Measurements from ENCODE around the gene UVRAG. TPM values are rescaled to one million over a fixed set of nuclear protein-coding genes. Genes with fewer than 3 reads are reported as not detected.

UVRAG gene
- total RNA-seq, 1 experiment from 2014 or later, result 52.7 TPM

- Histone ChIP-seq H3K4me2 (ENCODE audit: low read depth, low read length, poor library complexity, severe bottlenecking) (no peak overlapping the region), H3K9ac (ENCODE audit: low read length) (no peak overlapping the region), H3K36me3 (ENCODE audit: insufficient read depth, low read length) (peaks cover 10% of the 10 kb centered on the region; the same call in 1 of the 2 replicates)
Observed at GRCh38 chr11:76030286-76030685, 215.3 kb downstream of the UVRAG start.

DNA sequence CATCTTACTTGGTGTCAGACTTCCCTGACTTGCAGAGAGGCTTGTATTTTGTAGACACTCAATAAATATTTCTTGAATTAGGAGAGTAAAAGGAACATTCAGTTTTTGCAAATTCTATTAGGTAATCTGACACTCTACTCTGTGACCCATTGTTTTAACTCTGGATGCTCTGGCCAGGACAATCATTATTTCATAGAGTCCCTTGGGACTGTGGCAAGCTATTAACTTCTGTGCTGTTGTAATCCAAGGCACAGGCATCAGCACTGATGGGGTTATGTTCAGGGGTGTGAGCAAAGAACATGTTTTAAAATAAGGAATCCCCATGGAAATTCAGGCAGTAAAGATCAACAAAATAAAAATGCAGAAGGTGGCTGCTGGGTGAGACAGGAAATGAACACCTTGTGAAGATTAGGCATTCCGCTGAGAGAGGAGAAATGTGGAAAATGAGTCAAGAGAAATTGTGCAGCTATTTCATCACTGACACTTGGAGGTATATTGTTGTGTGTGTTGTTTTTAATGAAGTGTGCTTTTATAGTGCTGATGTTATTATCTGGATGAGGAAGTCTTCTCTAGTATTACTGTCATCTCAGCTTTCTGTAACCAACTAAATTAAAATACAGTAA, 216.1 kb downstream of the UVRAG start:
- H4K20me1 ChIP-seq (ENCODE audit: insufficient read depth, low read depth, low read length), result no peaks in the 10 kb centered on the region
- H3K9ac ChIP-seq (ENCODE audit: low read length), result no peak overlapping the region
- no peak overlapping the region for H2AFZ ChIP-seq (ENCODE audit: low read length)
- no peak for DNase-seq
- H3K9me3 ChIP-seq (ENCODE audit: low read length), result no peaks in the 10 kb centered on the region
- H3K36me3 ChIP-seq (ENCODE audit: insufficient read depth, low read length), result peaks cover 10% of the 10 kb centered on the region; the same call in 1 of the 2 replicates
- H3K4me2 ChIP-seq (ENCODE audit: low read depth, low read length, poor library complexity, severe bottlenecking), result no peak overlapping the region
- H3K4me3 ChIP-seq (ENCODE audit: low read length), result no peak overlapping the region
- H3K4me1 ChIP-seq (ENCODE audit: low read length), result peaks cover 36% of the 10 kb centered on the region
- H3K79me2 ChIP-seq (ENCODE audit: low read length), result peaks cover 52% of the 10 kb centered on the region
- H3K27me3 ChIP-seq (ENCODE audit: low read length), result no peaks in the 10 kb centered on the region
- H3K27ac ChIP-seq (ENCODE audit: low read length), result no peak overlapping the region; the same call in 1 of the 2 replicates
- H3K9me2 ChIP-seq (replicated peaks; ENCODE audit: insufficient read depth, low read length), result no peaks in the 10 kb centered on the region

More at GRCh38 chr11:76030286-76030685, 215.3 kb downstream of the UVRAG start:
- H3K9me3 ChIP-seq (ENCODE audit: low read length), result no peaks in the 10 kb centered on the region
- H3K27me3 ChIP-seq (ENCODE audit: low read length), result no peaks in the 10 kb centered on the region
- no peak for DNase-seq
- no peaks in the 10 kb centered on the region for H3K9me2 ChIP-seq (replicated peaks; ENCODE audit: insufficient read depth, low read length)
- H2AFZ ChIP-seq (ENCODE audit: low read length), result no peak overlapping the region
- peaks cover 56% of the 10 kb centered on the region for H3K79me2 ChIP-seq (ENCODE audit: low read length)
- no peak overlapping the region for H3K27ac ChIP-seq (ENCODE audit: low read length)
- no peaks in the 10 kb centered on the region for H4K20me1 ChIP-seq (ENCODE audit: insufficient read depth, low read depth, low read length)
- peaks cover 36% of the 10 kb centered on the region for H3K4me1 ChIP-seq (ENCODE audit: low read length)
- H3K4me3 ChIP-seq (ENCODE audit: low read length), result no peak overlapping the region

GRCh38 chr11:76033699-76034098, 218.7 kb downstream of the UVRAG start:
- Histone ChIP-seq H3K36me3 (ENCODE audit: insufficient read depth, low read length) (peaks cover 7% of the 10 kb centered on the region; the same call in 1 of the 2 replicates), H3K9me2 (replicated peaks; ENCODE audit: insufficient read depth, low read length) (no peaks in the 10 kb centered on the region), H3K4me3 (ENCODE audit: low read length) (no peak overlapping the region), H3K9ac (ENCODE audit: low read length) (no peak overlapping the region), H3K4me1 (ENCODE audit: low read length) (peaks cover 36% of the 10 kb centered on the region), H3K4me2 (ENCODE audit: low read depth, low read length, poor library complexity, severe bottlenecking) (no peak overlapping the region), H4K20me1 (ENCODE audit: insufficient read depth, low read depth, low read length) (no peaks in the 10 kb centered on the region), H3K27me3 (ENCODE audit: low read length) (no peaks in the 10 kb centered on the region), H3K9me3 (ENCODE audit: low read length) (no peaks in the 10 kb centered on the region), H3K27ac (ENCODE audit: low read length) (peak overlapping the region; percentile 57), H3K79me2 (ENCODE audit: low read length) (peaks cover 50% of the 10 kb centered on the region), H2AFZ (ENCODE audit: low read length) (no peak overlapping the region)
- DNase-seq, result peak; percentile 73

- H3K36me3 ChIP-seq (ENCODE audit: insufficient read depth, low read length), result peaks cover 3% of the 10 kb centered on the region; the same call in 1 of the 2 replicates
Observed at GRCh38 chr11:76035020-76035419, 220.0 kb downstream of the UVRAG start.

GRCh38 chr11:76038608-76039007, 223.6 kb downstream of the UVRAG start:
- no peaks in the 10 kb centered on the region for H3K9me3 ChIP-seq (ENCODE audit: low read length)
- H3K79me2 ChIP-seq (ENCODE audit: low read length), result peaks cover 27% of the 10 kb centered on the region
- DNase-seq, result no peak
- H3K36me3 ChIP-seq (ENCODE audit: insufficient read depth, low read length), result no peaks in the 10 kb centered on the region
- no peaks in the 10 kb centered on the region for H3K27me3 ChIP-seq (ENCODE audit: low read length)
- no peak overlapping the region for H3K9ac ChIP-seq (ENCODE audit: low read length)
- H3K4me2 ChIP-seq (ENCODE audit: low read depth, low read length, poor library complexity, severe bottlenecking), result no peak overlapping the region
- no peaks in the 10 kb centered on the region for H3K9me2 ChIP-seq (replicated peaks; ENCODE audit: insufficient read depth, low read length)
- H3K4me1 ChIP-seq (ENCODE audit: low read length), result peaks cover 2% of the 10 kb centered on the region
- no peak overlapping the region for H3K27ac ChIP-seq (ENCODE audit: low read length)
- H3K4me3 ChIP-seq (ENCODE audit: low read length), result no peak overlapping the region
- H4K20me1 ChIP-seq (ENCODE audit: insufficient read depth, low read depth, low read length), result no peaks in the 10 kb centered on the region
- no peak overlapping the region for H2AFZ ChIP-seq (ENCODE audit: low read length)

More at GRCh38 chr11:76035020-76035419, 220.0 kb downstream of the UVRAG start:
- DNase-seq, result no peak
- Histone ChIP-seq H3K9me3 (ENCODE audit: low read length) (no peaks in the 10 kb centered on the region), H3K79me2 (ENCODE audit: low read length) (peaks cover 46% of the 10 kb centered on the region), H3K9ac (ENCODE audit: low read length) (no peak overlapping the region), H3K27me3 (ENCODE audit: low read length) (no peaks in the 10 kb centered on the region), H3K4me3 (ENCODE audit: low read length) (no peak overlapping the region), H3K9me2 (replicated peaks; ENCODE audit: insufficient read depth, low read length) (no peaks in the 10 kb centered on the region), H3K4me1 (ENCODE audit: low read length) (peaks cover 30% of the 10 kb centered on the region), H4K20me1 (ENCODE audit: insufficient read depth, low read depth, low read length) (no peaks in the 10 kb centered on the region), H3K27ac (ENCODE audit: low read length) (no peak overlapping the region), H2AFZ (ENCODE audit: low read length) (no peak overlapping the region), H3K4me2 (ENCODE audit: low read depth, low read length, poor library complexity, severe bottlenecking) (no peak overlapping the region)

DNA sequence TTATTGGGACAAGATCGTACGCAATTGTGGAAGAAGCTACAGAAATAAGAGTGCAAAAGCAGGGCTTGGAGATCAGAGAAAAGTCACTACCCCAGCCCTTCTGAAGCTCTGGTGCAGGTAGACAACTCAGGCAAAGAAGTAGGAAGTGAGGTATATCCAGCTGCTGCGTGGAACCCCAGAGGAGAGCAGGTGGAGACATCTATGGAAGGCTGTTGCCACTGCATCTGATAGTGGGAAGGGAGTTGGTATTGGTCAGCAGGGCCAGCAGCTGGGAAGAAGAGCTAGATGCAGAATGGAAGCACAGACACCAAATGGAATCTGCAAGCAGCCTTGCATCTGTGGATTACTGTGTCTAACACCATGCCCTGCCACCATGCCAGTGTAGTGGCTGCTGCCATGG, 226.2 kb downstream of the UVRAG start:
- H3K9me3 ChIP-seq (ENCODE audit: low read length), result no peaks in the 10 kb centered on the region
- no peaks in the 10 kb centered on the region for H4K20me1 ChIP-seq (ENCODE audit: insufficient read depth, low read depth, low read length)
- peaks cover 11% of the 10 kb centered on the region for H3K79me2 ChIP-seq (ENCODE audit: low read length)
- no peak for DNase-seq
- no peak overlapping the region for H3K4me2 ChIP-seq (ENCODE audit: low read depth, low read length, poor library complexity, severe bottlenecking)
- H3K27ac ChIP-seq (ENCODE audit: low read length), result no peak overlapping the region
- no peak overlapping the region for H3K4me3 ChIP-seq (ENCODE audit: low read length)
- H2AFZ ChIP-seq (ENCODE audit: low read length), result no peak overlapping the region
- H3K36me3 ChIP-seq (ENCODE audit: insufficient read depth, low read length), result no peaks in the 10 kb centered on the region
- no peaks in the 10 kb centered on the region for H3K27me3 ChIP-seq (ENCODE audit: low read length)
- H3K9me2 ChIP-seq (replicated peaks; ENCODE audit: insufficient read depth, low read length), result no peaks in the 10 kb centered on the region
- no peaks in the 10 kb centered on the region for H3K4me1 ChIP-seq (ENCODE audit: low read length)
- no peak overlapping the region for H3K9ac ChIP-seq (ENCODE audit: low read length)

DNA sequence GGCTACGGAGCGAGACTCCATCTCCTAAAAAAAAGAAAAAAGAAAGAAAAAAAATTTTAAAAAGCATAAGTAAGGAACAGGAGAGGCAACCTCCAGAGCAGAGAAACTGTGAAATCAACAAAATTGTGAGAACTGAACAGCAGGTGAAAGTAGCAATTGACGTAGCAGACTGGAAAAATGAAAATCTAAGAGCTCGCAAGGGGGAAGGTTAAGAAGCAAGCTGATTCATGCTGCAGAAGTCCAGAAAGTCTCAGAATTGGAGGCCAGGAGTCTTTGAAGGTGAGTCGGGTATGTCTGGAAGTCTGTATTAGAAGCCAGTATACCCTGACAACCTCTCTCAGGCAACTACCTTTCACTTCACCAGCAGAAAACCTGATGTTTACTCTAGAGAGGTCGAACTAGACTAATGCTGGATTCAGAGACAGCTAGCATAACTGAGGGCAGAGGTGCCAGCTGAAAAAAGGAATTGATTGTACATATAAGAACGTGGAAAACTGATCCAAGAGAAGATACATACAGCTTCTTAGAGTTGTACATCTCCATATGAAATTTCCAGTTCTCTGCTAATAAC, 229.8 kb downstream of the UVRAG start:
- Histone ChIP-seq H3K36me3 (ENCODE audit: insufficient read depth, low read length) (peaks cover 9% of the 10 kb centered on the region), H2AFZ (ENCODE audit: low read length) (no peak overlapping the region)
- DNase-seq, result no peak

GRCh38 chr11:76047231-76047630, 232.2 kb downstream of the UVRAG start:
- no peak overlapping the region for H3K4me2 ChIP-seq (ENCODE audit: low read depth, low read length, poor library complexity, severe bottlenecking)
- H3K9ac ChIP-seq (ENCODE audit: low read length), result no peak overlapping the region

More for the DNA sequence above, 229.8 kb downstream of the UVRAG start:
- Histone ChIP-seq H3K27ac (ENCODE audit: low read length) (no peak overlapping the region), H3K4me1 (ENCODE audit: low read length) (no peaks in the 10 kb centered on the region), H3K9me3 (ENCODE audit: low read length) (peaks cover 10% of the 10 kb centered on the region), H3K4me2 (ENCODE audit: low read depth, low read length, poor library complexity, severe bottlenecking) (no peak overlapping the region), H3K9ac (ENCODE audit: low read length) (no peak overlapping the region), H3K9me2 (replicated peaks; ENCODE audit: insufficient read depth, low read length) (no peaks in the 10 kb centered on the region), H3K79me2 (ENCODE audit: low read length) (peaks cover 11% of the 10 kb centered on the region; the same call in 1 of the 2 replicates), H3K4me3 (ENCODE audit: low read length) (no peak overlapping the region), H4K20me1 (ENCODE audit: insufficient read depth, low read depth, low read length) (no peaks in the 10 kb centered on the region), H3K27me3 (ENCODE audit: low read length) (no peaks in the 10 kb centered on the region)

More at GRCh38 chr11:76047231-76047630, 232.2 kb downstream of the UVRAG start:
- no peaks in the 10 kb centered on the region for H3K4me1 ChIP-seq (ENCODE audit: low read length)
- no peak overlapping the region for H3K27ac ChIP-seq (ENCODE audit: low read length)
- H4K20me1 ChIP-seq (ENCODE audit: insufficient read depth, low read depth, low read length), result no peaks in the 10 kb centered on the region
- H2AFZ ChIP-seq (ENCODE audit: low read length), result no peak overlapping the region
- H3K9me2 ChIP-seq (replicated peaks; ENCODE audit: insufficient read depth, low read length), result no peaks in the 10 kb centered on the region
- H3K9me3 ChIP-seq (ENCODE audit: low read length), result peaks cover 10% of the 10 kb centered on the region
- peaks cover 19% of the 10 kb centered on the region for H3K79me2 ChIP-seq (ENCODE audit: low read length)
- DNase-seq, result no peak
- no peak overlapping the region for H3K4me3 ChIP-seq (ENCODE audit: low read length)
- H3K36me3 ChIP-seq (ENCODE audit: insufficient read depth, low read length), result peaks cover 9% of the 10 kb centered on the region
- no peaks in the 10 kb centered on the region for H3K27me3 ChIP-seq (ENCODE audit: low read length)
